H1 (cell line): ENCODE data around the gene CLDN8. TPM values are rescaled to one million over a fixed set of nuclear protein-coding genes. Genes with fewer than 3 reads are reported as not detected.

Source experiments
- CTCF ChIA-PET: fragments of 300-600 bp; sonication (Branson Sonifier 250); formaldehyde crosslinking; loops from one replicate; lab custom pipeline; 2021; ENCODE audit not compliant: partially characterized antibody; lab: Charles Lee
- POLR2A ChIA-PET: fragments of 300-600 bp; sonication (Branson Sonifier 250); formaldehyde crosslinking; loops from one replicate; lab custom pipeline; 2021; ENCODE audit warnings: inconsistent platforms; ENCODE audit not compliant: partially characterized antibody; lab: Charles Lee
- DNase-seq, 2 experiments: peaks; one replicate each; pipeline versions ENCODE4 v3.0.0 to v3.0.0-alpha.2; 2010 to 2022; ENCODE audit warnings: low spot score in 2 of 2, low read depth in 1 of 2, mixed read lengths in 1 of 2
- FAIRE-seq: peaks from 2 replicates; lab custom pipeline; 2011; peaks lifted over from hg19 to GRCh38; lab: Jason Lieb, UNC
- H2AFZ ChIP-seq: 2 replicates; pipeline ENCODE4 v1.8.1; 2012; ENCODE audit warnings: low read length, inconsistent platforms
- H2AK5ac ChIP-seq: 2 replicates; pipeline ENCODE4 v1.6.1; 2013; ENCODE audit warnings: low read depth, low read length
- H2BK120ac ChIP-seq: replicated peaks from 2 replicates; pipeline ENCODE3; 2013; ENCODE audit warnings: low read depth, low read length, inconsistent platforms
- H2BK12ac ChIP-seq: 2 replicates; pipeline ENCODE4 v1.6.1; 2013; ENCODE audit warnings: low read depth, low read length
- H2BK15ac ChIP-seq: 2 replicates; pipeline ENCODE4 v1.6.1; 2013; ENCODE audit warnings: low read length
- H2BK20ac ChIP-seq: 2 replicates; pipeline ENCODE4 v1.6.1; 2013; ENCODE audit warnings: low read length
- H2BK5ac ChIP-seq: 2 replicates; pipeline ENCODE4 v1.6.1; 2013; ENCODE audit warnings: low read depth, low read length
- H3K14ac ChIP-seq: 2 replicates; pipeline ENCODE4 v1.6.1; 2013; ENCODE audit warnings: inconsistent platforms; ENCODE audit not compliant: insufficient read length
- H3K18ac ChIP-seq: 2 replicates; pipeline ENCODE4 v1.6.1; 2013; ENCODE audit warnings: low read length; ENCODE audit errors: extremely low read depth
- H3K23ac ChIP-seq: 2 replicates; pipeline ENCODE4 v1.6.1; 2013; ENCODE audit warnings: inconsistent platforms; ENCODE audit not compliant: insufficient read length
- H3K23me2 ChIP-seq: 2 replicates; pipeline ENCODE4 v1.6.1; 2013; ENCODE audit warnings: low read depth, low read length
- H3K27ac ChIP-seq: 2 replicates; pipeline ENCODE4 v1.6.1; 2011; ENCODE audit warnings: low read depth, low read length, inconsistent platforms
- H3K27me3 ChIP-seq, 4 experiments: replicated peaks in 1 of 4; 1 replicate in 1 of 4; 2 replicates in 3 of 4; pipeline versions ENCODE4 v1.6.1 to v1.8.1; 2011 to 2013; ENCODE audit warnings: low read length in 3 of 4, mild to moderate bottlenecking in 3 of 4, inconsistent platforms in 2 of 4, mixed read lengths in 2 of 4, moderate library complexity in 1 of 4; ENCODE audit not compliant: control insufficient read depth in 3 of 4, insufficient read depth in 3 of 4; ENCODE audit errors: extremely low read depth in 1 of 4
- H3K36me3 ChIP-seq, 4 experiments: 2 replicates each; pipeline versions ENCODE4 v1.6.1 to v1.8.1; 2011 to 2013; ENCODE audit warnings: mild to moderate bottlenecking in 4 of 4, low read length in 3 of 4, moderate library complexity in 2 of 4, control low read depth in 1 of 4, inconsistent platforms in 1 of 4; ENCODE audit not compliant: insufficient read depth in 4 of 4, control insufficient read depth in 2 of 4
- H3K4ac ChIP-seq: replicated peaks from 2 replicates; pipeline ENCODE3; 2013; ENCODE audit warnings: low read length, low read depth, mixed read lengths, inconsistent platforms; ENCODE audit not compliant: insufficient read length
- H3K4me1 ChIP-seq, 4 experiments: replicated peaks in 1 of 4; 1 replicate in 1 of 4; 2 replicates in 3 of 4; pipeline versions ENCODE4 v1.6.1 to v1.8.1; 2011 to 2013; ENCODE audit warnings: low read length in 3 of 4, inconsistent platforms in 2 of 4, mixed read lengths in 1 of 4; ENCODE audit not compliant: insufficient read depth in 4 of 4, control insufficient read depth in 3 of 4
- H3K4me2 ChIP-seq, 2 experiments: 2 replicates each; pipeline versions ENCODE4 v1.6.1 to v1.8.1; 2011 to 2013; ENCODE audit warnings: low read depth in 2 of 2, low read length in 2 of 2, control low read depth in 1 of 2, inconsistent platforms in 1 of 2, mild to moderate bottlenecking in 1 of 2; ENCODE audit not compliant: insufficient read depth in 1 of 2
- H3K4me3 ChIP-seq, 4 experiments: fragments of 200-600, 300-600 bp in 1 of 4; sonication (generic), shearing (Covaris generic), sonication (Bioruptor Twin) in 1 of 4; 2 replicates each; pipeline versions ENCODE4 v1.5.1 to v1.8.1; 2011 to 2016; ENCODE audit warnings: low read length in 4 of 4, low read depth in 3 of 4, control low read depth in 2 of 4, inconsistent platforms in 2 of 4, mild to moderate bottlenecking in 2 of 4, mixed read lengths in 1 of 4, moderate library complexity in 1 of 4; ENCODE audit not compliant: insufficient read depth in 2 of 4; ENCODE audit errors: extremely low read depth in 1 of 4
- H3K56ac ChIP-seq: replicated peaks from 2 replicates; pipeline ENCODE3; 2013; ENCODE audit warnings: low read depth, mild to moderate bottlenecking, mixed read lengths, low read length, inconsistent platforms; ENCODE audit not compliant: insufficient read length
- H3K79me1 ChIP-seq: 2 replicates; pipeline ENCODE4 v1.6.1; 2013; ENCODE audit warnings: low read depth, low read length, control low read depth
- H3K79me2 ChIP-seq, 2 experiments: 2 replicates each; pipeline versions ENCODE4 v1.6.1 to v1.8.1; 2012 to 2013; ENCODE audit warnings: low read length in 2 of 2, mild to moderate bottlenecking in 2 of 2, inconsistent platforms in 1 of 2; ENCODE audit not compliant: insufficient read depth in 2 of 2, control insufficient read depth in 1 of 2
- H3K9ac ChIP-seq, 4 experiments: replicated peaks in 1 of 4; 1 replicate in 1 of 4; 2 replicates in 3 of 4; pipeline versions ENCODE4 v1.6.1 to v1.8.1; 2011 to 2013; ENCODE audit warnings: low read depth in 3 of 4, low read length in 3 of 4, control low read depth in 2 of 4, mild to moderate bottlenecking in 2 of 4, moderate library complexity in 2 of 4, inconsistent platforms in 1 of 4; ENCODE audit errors: extremely low read depth in 1 of 4
- H3K9me3 ChIP-seq, 2 experiments: 2 replicates each; pipeline versions ENCODE4 v1.6.1 to v1.8.1; 2012 to 2013; ENCODE audit warnings: mild to moderate bottlenecking in 2 of 2, moderate library complexity in 2 of 2, control low read depth in 1 of 2, inconsistent platforms in 1 of 2, low read depth in 1 of 2, low read length in 1 of 2, mixed read lengths in 1 of 2; ENCODE audit not compliant: insufficient read depth in 2 of 2
- H4K20me1 ChIP-seq, 2 experiments: replicated peaks in 1 of 2; 2 replicates each; pipeline versions ENCODE3 to v1.8.1; 2011 to 2013; ENCODE audit warnings: inconsistent platforms in 2 of 2, low read length in 2 of 2, mild to moderate bottlenecking in 1 of 2; ENCODE audit not compliant: insufficient read depth in 2 of 2, control insufficient read depth in 1 of 2
- H4K5ac ChIP-seq: 2 replicates; pipeline ENCODE4 v1.6.1; 2013; ENCODE audit warnings: low read length, low read depth, mixed read lengths, inconsistent platforms; ENCODE audit not compliant: insufficient read length
- H4K8ac ChIP-seq: 2 replicates; pipeline ENCODE4 v1.8.0; 2013; ENCODE audit warnings: mild to moderate bottlenecking, moderate library complexity, low read length, inconsistent platforms; ENCODE audit not compliant: insufficient read depth; ENCODE audit errors: extremely low read depth
- H4K91ac ChIP-seq: replicated peaks from 2 replicates; pipeline ENCODE3; 2013; ENCODE audit warnings: low read length, mixed read lengths, inconsistent platforms; ENCODE audit not compliant: insufficient read length
- ASH2L ChIP-seq: fragments of 200-600, 300-600 bp; sonication (generic); IDR thresholded peaks from one replicate; pipeline ENCODE4 v1.7.1; 2017; ENCODE audit warnings: low read length
- ATF3 ChIP-seq: IDR thresholded peaks from 2 replicates; pipeline ENCODE4 v1.6.1; 2011; ENCODE audit warnings: low read depth, mild to moderate bottlenecking, low read length; ENCODE audit not compliant: insufficient read depth
- CBX5 ChIP-seq: fragments of 300-800, 300-1000 bp; sonication (generic); IDR thresholded peaks from 2 replicates; pipeline ENCODE4 v1.7.1; 2016; ENCODE audit warnings: antibody characterized with exemption, low read length, low read depth
- EP300 ChIP-seq, 2 experiments: IDR thresholded peaks; 1 replicate in 1 of 2; 2 replicates in 1 of 2; pipeline ENCODE4 v1.6.1; 2011 to 2012; ENCODE audit warnings: low read depth in 2 of 2, low read length in 2 of 2, mild to moderate bottlenecking in 2 of 2, borderline replicate concordance in 1 of 2, inconsistent platforms in 1 of 2, moderate library complexity in 1 of 2
- EZH2 ChIP-seq: fragments of 200-600 bp; sonication (generic); IDR thresholded peaks from 2 replicates; pipeline ENCODE4 v1.7.1; 2012; ENCODE audit warnings: low read depth, mild to moderate bottlenecking, moderate library complexity, low read length, inconsistent platforms; ENCODE audit not compliant: severe bottlenecking
- GTF2F1 ChIP-seq: IDR thresholded peaks from 2 replicates; pipeline ENCODE4 v1.6.1; 2012; ENCODE audit warnings: low read depth, low read length, improper control_type of control experiment, borderline replicate concordance
- JUN ChIP-seq: IDR thresholded peaks from 2 replicates; pipeline ENCODE4 v1.6.1; 2011; ENCODE audit warnings: low read depth, mild to moderate bottlenecking, improper control_type of control experiment, low read length
- KDM1A ChIP-seq: fragments of 200-600, 300-600 bp; sonication (generic); IDR thresholded peaks from 2 replicates; pipeline ENCODE4 v1.7.1; 2016; ENCODE audit warnings: mild to moderate bottlenecking, low read length, borderline replicate concordance
- MAFK ChIP-seq: IDR thresholded peaks from 2 replicates; pipeline ENCODE4 v1.6.1; 2012; ENCODE audit warnings: low read depth, mild to moderate bottlenecking, improper control_type of control experiment, low read length
- NRF1 ChIP-seq: IDR thresholded peaks from 2 replicates; pipeline ENCODE4 v1.6.1; 2011; ENCODE audit warnings: mild to moderate bottlenecking, low read depth, low read length, improper control_type of control experiment
- POLR2AphosphoS5 ChIP-seq: IDR thresholded peaks from 2 replicates; pipeline ENCODE4 v1.6.1; 2011; ENCODE audit warnings: low read depth, low read length
- SUZ12 ChIP-seq: fragments of 200-600 bp; sonication (generic); IDR thresholded peaks from 2 replicates; pipeline ENCODE4 v1.6.1; 2012; ENCODE audit warnings: mild to moderate bottlenecking, inconsistent platforms, low read length, moderate library complexity, mixed read lengths
- TBP ChIP-seq: IDR thresholded peaks from 2 replicates; pipeline ENCODE4 v1.6.1; 2011; ENCODE audit warnings: low read depth, low read length, improper control_type of control experiment
- ZNF274 ChIP-seq: IDR thresholded peaks from 2 replicates; pipeline ENCODE4 v1.7.0; 2012; ENCODE audit warnings: low read length, borderline replicate concordance; ENCODE audit errors: extremely low read depth
- polyA plus RNA-seq, 7 experiments: library from polyadenylated mRNA; depleted of rRNA in 3 of 7; stranded (reverse) in 5 of 7; unstranded in 2 of 7; fragments of >200 nt in 5 of 7; fragments of 200-250 nt in 2 of 7; gene quantifications; 1 replicate in 5 of 7; 2 replicates in 1 of 7; 4 replicates in 1 of 7; pipeline versions ENCODE4 v1.2.1 to v1.2.3, GENCODE V29; 2011 to 2013; ENCODE audit warnings: missing spikeins in 2 of 7, mixed read lengths in 2 of 7
- total RNA-seq: library from RNA; stranded (reverse); fragmentation: NEBNext Ultra II Directional; extraction: Animal tissue kit (Norgen Biotek cat#: 25700); gene quantifications from 2 replicates; pipeline ENCODE4 v1.2.1, GENCODE V29; 2021

Gene CLDN8
- total and polyA plus RNA-seq, 2 of the 8 experiments (the other 6 are each of a cell fraction or from before 2014, with no cell fraction given), result not detected

DNA sequence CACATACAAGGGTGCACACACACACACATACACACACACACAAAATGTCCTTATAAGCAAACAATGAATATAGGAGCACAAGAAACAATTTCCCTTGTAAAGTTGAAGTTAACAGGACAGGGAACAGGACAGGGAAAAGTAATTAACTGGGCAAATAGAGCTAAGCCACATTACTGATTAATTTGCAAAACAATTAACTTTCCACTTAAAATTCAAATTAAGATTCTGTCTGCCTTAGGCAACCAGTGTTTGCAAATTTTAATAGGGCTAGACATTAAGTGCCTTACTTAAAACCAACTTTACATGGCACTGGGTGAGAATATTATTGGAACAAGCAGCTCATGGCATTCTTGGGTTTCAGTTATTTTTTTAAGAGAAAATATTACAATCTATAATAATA, 6.8 kb upstream of the CLDN8 start:
- H3K4ac ChIP-seq, result no peak overlapping the region
- no peak overlapping the region for H2BK5ac ChIP-seq
- no peak overlapping the region for H3K4me3 ChIP-seq
- H2BK12ac ChIP-seq, result no peak overlapping the region
- H2BK120ac ChIP-seq, result no peak overlapping the region
- no peaks in the 10 kb centered on the region for H3K23me2 ChIP-seq
- H3K36me3 ChIP-seq, result no peaks in the 10 kb centered on the region
- DNase-seq, result no peak
- no peak overlapping the region for H3K27ac ChIP-seq
- H3K9me3 ChIP-seq, result no peaks in the 10 kb centered on the region
- H3K9ac ChIP-seq, result no peak overlapping the region
- POLR2A ChIA-PET, result no interaction called here
- no peak for FAIRE-seq
- no peak overlapping the region for H4K8ac ChIP-seq
- H4K5ac ChIP-seq, result no peak overlapping the region
- no peaks in the 10 kb centered on the region for H3K79me1 ChIP-seq
- no peak overlapping the region for H2AK5ac ChIP-seq
- no peak overlapping the region for H3K18ac ChIP-seq
- H3K14ac ChIP-seq, result no peak overlapping the region
- H3K23ac ChIP-seq, result no peak overlapping the region
- H2BK15ac ChIP-seq, result no peak overlapping the region
- H3K4me2 ChIP-seq, result no peak overlapping the region
- no peaks in the 10 kb centered on the region for H3K27me3 ChIP-seq
- H2AFZ ChIP-seq, result no peak overlapping the region
- no peaks in the 10 kb centered on the region for H3K79me2 ChIP-seq
- TF ChIP-seq CBX5, result no peak
- TF ChIP-seq EP300 (IDR thresholded peaks at IDR 0.05; ENCODE audit: borderline replicate concordance in 1 of 2, low read depth in 2 of 2, low read length in 2 of 2), result no peak
- TF ChIP-seq NRF1, result no peak
- no peak for TF ChIP-seq KDM1A
- no peak for TF ChIP-seq ZNF274
- no peak for TF ChIP-seq POLR2AphosphoS5
- no peak for TF ChIP-seq MAFK
- no peak for TF ChIP-seq TBP
- TF ChIP-seq ASH2L, result no peak
- no peak for TF ChIP-seq ATF3
- no peak for TF ChIP-seq EZH2
- TF ChIP-seq SUZ12, result no peak
- no peak for TF ChIP-seq GTF2F1
- no peak for TF ChIP-seq JUN
- H2BK20ac ChIP-seq, result no peak overlapping the region
- CTCF ChIA-PET, result interaction anchor here (1.2 kb wide), 2 partner anchors 27 to 47 kb away, joined by 3 to 4 read pairs; no protein-coding TSS in a partner anchor
- H4K20me1 ChIP-seq, result no peaks in the 10 kb centered on the region
- H3K56ac ChIP-seq, result no peak overlapping the region
- H3K4me1 ChIP-seq, result no peaks in the 10 kb centered on the region
- H4K91ac ChIP-seq, result no peak overlapping the region
